HEK293 (cell line): ENCODE data around the gene CEP170B.

Experiments
- CTCF ChIP-seq: fragments of 450-650 bp; formaldehyde crosslinking; IDR thresholded peaks from 2 replicates; pipeline ENCODE4 v1.5.1; 2016; ENCODE audit warnings: missing biosample characterization, missing genetic modification characterization
- ZBTB26 ChIP-seq: fragments of 450-650 bp; formaldehyde crosslinking; optimal IDR thresholded peaks from 2 replicates; pipeline ENCODE3; 2016; ENCODE audit warnings: missing biosample characterization, mild to moderate bottlenecking, missing genetic modification characterization
- ZNF311 ChIP-seq: fragments of 450-650 bp; formaldehyde crosslinking; IDR thresholded peaks from 2 replicates; pipeline ENCODE4 v1.5.1; 2017; ENCODE audit warnings: missing biosample characterization, missing genetic modification characterization, borderline replicate concordance

GRCh38 chr14:104938436-104938835 lies 73.4 kb downstream of the CEP170B start:
- TF ChIP-seq CTCF = no peak
- TF ChIP-seq ZNF311 (tag by site-specific recombination) = no peak
- no peak for TF ChIP-seq ZBTB26 (tag by site-specific recombination)
